A549 (cell line): Measurements from ENCODE around the gene PGBD5.

Experiments
- BHLHE40 ChIP-seq: IDR thresholded peaks from 2 replicates; pipeline ENCODE4 v1.6.1; 2012; ENCODE audit warnings: low read depth, low read length, inconsistent platforms
- CTCF ChIP-seq: fragments of >200 bp; sonication (Bioruptor Twin); formaldehyde crosslinking; IDR thresholded peaks from 3 replicates; pipeline ENCODE4 v1.5.1; 2016
- EP300 ChIP-seq, 2 experiments: fragments of >200 bp; sonication (Bioruptor Twin); formaldehyde crosslinking; IDR thresholded peaks; 2 replicates in 1 of 2; 3 replicates in 1 of 2; pipeline ENCODE4 v1.6.1; 2016 to 2017
- ESRRA ChIP-seq: fragments of 150-350 bp; IDR thresholded peaks from 2 replicates; pipeline ENCODE4 v1.6.1; 2014; ENCODE audit warnings: mild to moderate bottlenecking, low read length, borderline replicate concordance
- JUN ChIP-seq, 2 experiments: fragments of >200 bp; sonication (Bioruptor Twin); formaldehyde crosslinking; IDR thresholded peaks; 2 replicates in 1 of 2; 3 replicates in 1 of 2; pipeline ENCODE4 v1.6.1; 2016 to 2017
- MAX ChIP-seq: IDR thresholded peaks from 2 replicates; pipeline ENCODE4 v1.6.1; 2012
- POLR2A ChIP-seq: IDR thresholded peaks from 2 replicates; pipeline ENCODE4 v1.6.1; 2012; ENCODE audit warnings: mild to moderate bottlenecking, low read length
- RAD21 ChIP-seq, 2 experiments: fragments of >200 bp in 1 of 2; sonication (Bioruptor Twin) in 1 of 2; formaldehyde crosslinking in 1 of 2; IDR thresholded peaks in 1 of 2; conservative IDR thresholded peaks in 1 of 2; 2 replicates in 1 of 2; 3 replicates in 1 of 2; pipeline ENCODE4 v1.6.1; 2012 to 2018; ENCODE audit warnings: inconsistent platforms in 1 of 2
- RARB ChIP-seq: fragments of 250-450 bp; sonication (Bioruptor Pico); IDR thresholded peaks from 2 replicates; pipeline ENCODE4 v1.8.0; 2021; ENCODE audit warnings: mild to moderate bottlenecking, moderate library complexity
- SMC3 ChIP-seq: fragments of >200 bp; sonication (Bioruptor Twin); formaldehyde crosslinking; IDR thresholded peaks from 3 replicates; pipeline ENCODE4 v1.6.1; 2018; ENCODE audit warnings: inconsistent platforms

- TF ChIP-seq RARB (CRISPR knock-in tag), result no peak
- no peak for TF ChIP-seq CTCF
- TF ChIP-seq RAD21 (conservative IDR thresholded peaks at IDR 0.05 in 1 of 2, IDR thresholded peaks at IDR 0.05 in 1 of 2), result no peak
- TF ChIP-seq EP300 (IDR thresholded peaks at IDR 0.05), result no peak
- no peak for TF ChIP-seq SMC3
- no peak for TF ChIP-seq POLR2A
- TF ChIP-seq MAX, result no peak
- no peak for TF ChIP-seq BHLHE40
- TF ChIP-seq ESRRA, result no peak
- TF ChIP-seq JUN (IDR thresholded peaks at IDR 0.05), result no peak
Measured at GRCh38 chr1:230381585-230381984, 44.5 kb downstream of the PGBD5 start.
